SK-N-MC (cell line): ENCODE results near the gene ANKRD13B.

ENCODE experiments used
- EZH2 ChIP-seq: fragments of 200-600 bp; sonication (generic); IDR thresholded peaks from one replicate; pipeline ENCODE4 v1.6.1; 2017; ENCODE audit warnings: antibody characterized with exemption
- FOXP2 ChIP-seq: optimal IDR thresholded peaks from 2 replicates; pipeline ENCODE3; 2011; ENCODE audit warnings: mild to moderate bottlenecking, moderate library complexity; ENCODE audit not compliant: insufficient read depth; ENCODE audit errors: extremely low read length, control extremely low read depth
- POLR2AphosphoS5 ChIP-seq: IDR thresholded peaks from 2 replicates; pipeline ENCODE4 v1.6.1; 2012; ENCODE audit warnings: mild to moderate bottlenecking, low read depth, low read length, borderline replicate concordance

GRCh38 chr17:29617481-29618271 lies 24.7 kb downstream of the ANKRD13B start:
- 0 out of 2 replicates have a peak, but pooled peaks have one; percentile 2 for TF ChIP-seq POLR2AphosphoS5
- TF ChIP-seq EZH2: no peak
- TF ChIP-seq FOXP2: no peak
